Measurements from ENCODE around the gene DHFR. TPM values are rescaled to one million over a fixed set of nuclear protein-coding genes. Genes with fewer than 3 reads are reported as not detected.

DHFR gene
- total RNA-seq, 4 donors from 2014 or later: 5.6 to 12.8 (median 11.5) TPM

DNA sequence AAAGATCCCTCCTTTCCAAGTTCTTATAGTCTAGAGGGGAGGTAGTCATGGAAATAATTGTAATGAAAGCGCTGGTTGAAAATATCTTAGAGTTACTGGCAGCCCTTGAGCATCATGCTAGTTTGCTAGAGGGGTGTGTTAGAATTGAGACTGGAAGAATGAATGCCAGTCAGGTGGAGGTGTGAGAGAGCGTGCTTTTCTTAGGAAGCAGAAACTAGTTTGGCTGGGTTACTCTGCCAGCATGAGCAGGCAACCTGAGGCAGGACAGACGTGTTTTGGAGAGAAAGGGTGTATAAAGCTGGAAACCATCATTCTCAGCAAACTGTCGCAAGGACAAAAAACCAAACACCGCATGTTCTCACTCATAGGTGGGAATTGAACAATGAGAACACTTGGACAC lies 43.6 kb upstream of the DHFR start:
- Histone ChIP-seq H3K27ac (no peak overlapping the region), H3K9me3 (no peaks in the 10 kb centered on the region), H3K4me1 (no peaks in the 10 kb centered on the region), H3K4me3 (replicated peaks in 1 of 3) (no peak overlapping the region), H3K27me3 (no peaks in the 10 kb centered on the region), H3K36me3 (peaks cover 0 to 5% of the 10 kb centered on the region in 2 donors)
- TF ChIP-seq, protein P1, sequence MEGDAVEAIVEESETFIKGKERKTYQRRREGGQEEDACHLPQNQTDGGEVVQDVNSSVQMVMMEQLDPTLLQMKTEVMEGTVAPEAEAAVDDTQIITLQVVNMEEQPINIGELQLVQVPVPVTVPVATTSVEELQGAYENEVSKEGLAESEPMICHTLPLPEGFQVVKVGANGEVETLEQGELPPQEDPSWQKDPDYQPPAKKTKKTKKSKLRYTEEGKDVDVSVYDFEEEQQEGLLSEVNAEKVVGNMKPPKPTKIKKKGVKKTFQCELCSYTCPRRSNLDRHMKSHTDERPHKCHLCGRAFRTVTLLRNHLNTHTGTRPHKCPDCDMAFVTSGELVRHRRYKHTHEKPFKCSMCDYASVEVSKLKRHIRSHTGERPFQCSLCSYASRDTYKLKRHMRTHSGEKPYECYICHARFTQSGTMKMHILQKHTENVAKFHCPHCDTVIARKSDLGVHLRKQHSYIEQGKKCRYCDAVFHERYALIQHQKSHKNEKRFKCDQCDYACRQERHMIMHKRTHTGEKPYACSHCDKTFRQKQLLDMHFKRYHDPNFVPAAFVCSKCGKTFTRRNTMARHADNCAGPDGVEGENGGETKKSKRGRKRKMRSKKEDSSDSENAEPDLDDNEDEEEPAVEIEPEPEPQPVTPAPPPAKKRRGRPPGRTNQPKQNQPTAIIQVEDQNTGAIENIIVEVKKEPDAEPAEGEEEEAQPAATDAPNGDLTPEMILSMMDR (IDR thresholded peaks at IDR 0.05): no peak
- TF ChIP-seq POLR2A (IDR thresholded peaks at IDR 0.05): no peak
- intact Hi-C loops (cut with DNase I): no loop called here
- 78 to 79% methylated on average over 5 of the region's 5 CpGs for WGBS, 2 donors
- DNase-seq: no peak

DNA sequence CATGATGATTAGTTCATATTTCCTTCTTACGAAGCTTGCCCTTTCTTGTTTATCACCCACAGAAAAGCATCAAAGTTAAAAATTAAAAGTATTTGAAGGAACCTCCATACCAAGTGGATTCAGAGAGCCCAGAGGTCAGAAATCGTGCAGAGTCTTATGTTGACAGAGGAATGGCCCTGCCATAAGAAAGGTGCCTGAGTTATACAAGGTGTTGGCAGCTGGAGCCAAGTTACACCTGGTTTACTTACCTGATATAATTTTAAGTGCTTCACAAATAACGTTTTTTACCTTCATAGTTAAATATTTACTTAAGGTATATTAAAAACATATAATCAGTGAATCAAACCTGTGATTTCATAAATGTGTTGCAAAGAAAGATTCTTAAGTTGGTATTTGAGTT lies 42.3 kb upstream of the DHFR start:
- TF ChIP-seq, protein P1 (IDR thresholded peaks at IDR 0.05): no peak
- TF ChIP-seq POLR2A (IDR thresholded peaks at IDR 0.05): no peak

DNA sequence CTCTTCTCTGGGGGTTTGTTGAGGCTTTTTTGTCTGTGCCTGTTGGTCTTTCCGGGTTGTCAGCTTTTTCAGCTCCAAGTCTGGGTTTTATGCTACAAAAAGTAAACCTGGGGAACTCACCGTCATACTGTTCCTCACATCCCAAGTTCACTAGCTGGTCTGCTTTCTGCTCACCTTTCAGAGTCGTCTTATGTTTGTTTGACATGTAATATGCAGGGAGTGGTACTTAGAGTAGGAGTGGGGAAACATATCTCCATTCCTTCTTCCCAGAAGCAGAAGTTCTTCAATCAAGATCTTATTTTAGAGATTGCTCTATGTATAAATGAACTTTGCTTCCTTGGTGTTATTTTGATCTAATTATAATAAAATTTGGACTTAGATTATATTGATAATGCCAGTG lies 41.7 kb upstream of the DHFR start:
- intact Hi-C loops (cut with DNase I): no loop called here
- H3K9me3 ChIP-seq: no peaks in the 10 kb centered on the region
- no peaks in the 10 kb centered on the region for H3K4me1 ChIP-seq
- H3K27me3 ChIP-seq: no peaks in the 10 kb centered on the region
- WGBS, 2 donors: 91 to 96% methylated on average over 3 of the region's 3 CpGs
- no peak overlapping the region for H3K4me3 ChIP-seq (replicated peaks in 1 of 3)
- DNase-seq: no peak
- peaks cover 0 to 2% of the 10 kb centered on the region in 2 donors for H3K36me3 ChIP-seq
- H3K27ac ChIP-seq: no peak overlapping the region
- TF ChIP-seq POLR2A (IDR thresholded peaks at IDR 0.05): no peak
- TF ChIP-seq, protein P1 (IDR thresholded peaks at IDR 0.05): no peak

More for the DNA sequence above, 42.3 kb upstream of the DHFR start:
- Histone ChIP-seq H3K27ac (no peak overlapping the region), H3K36me3 (peaks cover 0 to 5% of the 10 kb centered on the region in 2 donors), H3K4me3 (replicated peaks in 1 of 3) (no peak overlapping the region), H3K9me3 (no peaks in the 10 kb centered on the region), H3K4me1 (no peaks in the 10 kb centered on the region), H3K27me3 (no peaks in the 10 kb centered on the region)
- no peak for DNase-seq
- 92 to 94% methylated on average over 3 of the region's 3 CpGs for WGBS, 2 donors
- intact Hi-C loops (cut with DNase I): no loop called here

DNA sequence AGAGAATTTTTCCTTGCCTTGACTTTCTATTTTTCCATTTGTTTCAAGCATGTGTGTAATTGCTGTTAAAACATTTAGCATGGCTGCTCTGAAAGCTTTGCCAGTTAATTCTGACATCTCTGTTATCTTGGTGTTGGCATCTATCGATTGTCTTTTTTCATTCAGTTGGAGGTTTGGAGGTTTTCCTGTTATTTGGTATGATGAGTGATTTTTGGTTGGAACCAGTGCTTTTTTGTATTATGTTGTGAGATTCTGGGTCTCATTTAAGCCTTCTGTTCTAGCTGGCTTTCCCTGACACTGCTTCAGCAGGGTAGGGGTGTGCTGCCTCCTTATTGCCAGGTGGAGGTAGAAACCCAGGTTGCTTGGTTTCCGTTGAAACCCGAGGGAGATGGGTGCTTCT lies 40.9 kb upstream of the DHFR start:
- WGBS, 2 donors: 94 to 100% methylated on average over 3 of the region's 3 CpGs
- Histone ChIP-seq H3K4me1 (no peaks in the 10 kb centered on the region), H3K36me3 (no peaks in the 10 kb centered on the region), H3K27ac (no peak overlapping the region), H3K9me3 (no peaks in the 10 kb centered on the region), H3K4me3 (replicated peaks in 1 of 3) (no peak overlapping the region), H3K27me3 (no peaks in the 10 kb centered on the region)
- intact Hi-C loops (cut with DNase I): no loop called here
- TF ChIP-seq, protein P1 (IDR thresholded peaks at IDR 0.05): no peak
- no peak for TF ChIP-seq POLR2A (IDR thresholded peaks at IDR 0.05)
- DNase-seq: no peak

DNA sequence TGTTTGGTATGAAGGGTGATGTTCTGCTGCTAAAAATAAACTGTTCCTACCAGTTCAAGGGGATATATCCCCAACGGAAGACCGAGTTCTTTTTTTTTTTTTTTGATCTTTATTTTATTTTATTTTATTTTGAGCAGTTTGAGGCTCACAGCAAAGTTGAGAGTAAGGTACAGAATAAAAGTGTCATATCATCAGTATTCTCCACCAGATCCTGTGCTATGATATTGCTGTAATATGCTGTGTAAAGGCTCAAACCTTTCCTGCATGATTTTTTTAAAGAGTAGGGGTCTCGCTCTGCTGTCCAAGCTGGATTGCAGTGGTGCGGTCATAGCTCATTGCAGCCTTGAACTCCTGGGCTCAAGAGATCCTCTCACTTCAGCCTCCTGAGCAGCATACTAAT lies 34.8 kb upstream of the DHFR start:
- TF ChIP-seq POLR2A (IDR thresholded peaks at IDR 0.05): no peak
- intact Hi-C loops (cut with DNase I): loop anchor here (10.0 kb wide), 1 partner anchor 505 kb away; no protein-coding TSS in a partner anchor
- no peak for DNase-seq
- no peaks in the 10 kb centered on the region for H3K27me3 ChIP-seq
- H3K9me3 ChIP-seq: no peaks in the 10 kb centered on the region
- no peak overlapping the region for H3K27ac ChIP-seq
- no peaks in the 10 kb centered on the region for H3K36me3 ChIP-seq
- H3K4me1 ChIP-seq: no peaks in the 10 kb centered on the region
- WGBS, 2 donors: 71 to 85% methylated on average over 4 of the region's 4 CpGs
- H3K4me3 ChIP-seq (replicated peaks in 1 of 3): no peak overlapping the region

All from thyroid gland (tissue), 4 donors.